Tibial artery (tissue), 4 donors: ENCODE data around the gene ZNF688.

Experiments used
- DNase-seq, 2 donors: peaks; one replicate each; pipeline ENCODE4 v3.0.0-alpha.2; 2019
- H3K27ac ChIP-seq, 2 donors: fragments of 200-600 bp; sonication (generic) in 1 of 2; 1 replicate in 1 of 2; 2 replicates in 1 of 2; pipeline ENCODE4 v1.5.1; 2018 to 2019; ENCODE audit warnings: mild to moderate bottlenecking in 1 of 2
- H3K27me3 ChIP-seq, 2 donors: fragments of 200-600 bp; sonication (generic) in 1 of 2; one replicate each; pipeline versions ENCODE4 v1.5.1 to v1.6.0; 2016 to 2019
- H3K36me3 ChIP-seq, 3 donors: fragments of 200-600 bp; sonication (generic) in 2 of 3; one replicate each; pipeline ENCODE4 v1.5.1; 2016 to 2019; ENCODE audit warnings: mild to moderate bottlenecking in 2 of 3
- H3K4me1 ChIP-seq, 4 donors: fragments of 200-600 bp; sonication (generic) in 2 of 4; 1 replicate in 3 of 4; 2 replicates in 1 of 4; pipeline ENCODE4 v1.5.1; 2016 to 2019
- H3K4me3 ChIP-seq, 2 donors: fragments of 200-600 bp; sonication (generic) in 1 of 2; 1 replicate in 1 of 2; 2 replicates in 1 of 2; pipeline ENCODE4 v1.5.1; 2018 to 2019; ENCODE audit warnings: mild to moderate bottlenecking in 2 of 2
- H3K9me3 ChIP-seq, 3 donors: fragments of 200-600 bp; sonication (generic) in 1 of 3; one replicate each; pipeline ENCODE4 v1.5.1; 2016 to 2019
- intact Hi-C: fragments of 100-400 bp; cut with DNase I; formaldehyde crosslinking; loops from one replicate; pipeline ENCODE4 v1.15.0; 2023; ENCODE audit warnings: low total_unique reads
- TF ChIP-seq, protein P1 (sequence below), 2 experiments: fragments of 200-600 bp in 1 of 2; fragments of 450-650 bp in 1 of 2; IDR thresholded peaks; one replicate each; pipeline ENCODE4 v1.5.1; 2017 to 2019; ENCODE audit warnings: antibody characterized with exemption in 2 of 2, mild to moderate bottlenecking in 1 of 2, moderate library complexity in 1 of 2

Gene ZNF688

DNA sequence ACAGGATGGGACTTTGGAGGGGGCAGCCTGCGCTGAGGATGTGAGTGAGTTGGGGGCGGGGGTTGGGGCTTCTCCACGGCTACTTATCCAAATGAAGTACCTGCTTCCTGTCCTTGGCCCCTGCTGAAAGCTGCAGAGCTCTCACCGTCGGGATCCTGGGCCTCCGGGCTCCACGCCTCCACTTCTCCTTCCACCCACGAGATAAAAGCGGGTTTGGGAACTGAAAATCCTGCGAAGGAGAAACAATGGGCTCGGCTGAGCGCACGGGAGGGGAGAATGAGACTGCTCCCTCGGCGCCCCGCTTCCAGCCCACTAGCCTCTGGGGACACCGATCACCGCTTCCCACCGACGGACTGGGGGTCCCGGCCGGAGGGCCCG, 13.5 kb upstream of the ZNF688 start:
- TF ChIP-seq, protein P1, sequence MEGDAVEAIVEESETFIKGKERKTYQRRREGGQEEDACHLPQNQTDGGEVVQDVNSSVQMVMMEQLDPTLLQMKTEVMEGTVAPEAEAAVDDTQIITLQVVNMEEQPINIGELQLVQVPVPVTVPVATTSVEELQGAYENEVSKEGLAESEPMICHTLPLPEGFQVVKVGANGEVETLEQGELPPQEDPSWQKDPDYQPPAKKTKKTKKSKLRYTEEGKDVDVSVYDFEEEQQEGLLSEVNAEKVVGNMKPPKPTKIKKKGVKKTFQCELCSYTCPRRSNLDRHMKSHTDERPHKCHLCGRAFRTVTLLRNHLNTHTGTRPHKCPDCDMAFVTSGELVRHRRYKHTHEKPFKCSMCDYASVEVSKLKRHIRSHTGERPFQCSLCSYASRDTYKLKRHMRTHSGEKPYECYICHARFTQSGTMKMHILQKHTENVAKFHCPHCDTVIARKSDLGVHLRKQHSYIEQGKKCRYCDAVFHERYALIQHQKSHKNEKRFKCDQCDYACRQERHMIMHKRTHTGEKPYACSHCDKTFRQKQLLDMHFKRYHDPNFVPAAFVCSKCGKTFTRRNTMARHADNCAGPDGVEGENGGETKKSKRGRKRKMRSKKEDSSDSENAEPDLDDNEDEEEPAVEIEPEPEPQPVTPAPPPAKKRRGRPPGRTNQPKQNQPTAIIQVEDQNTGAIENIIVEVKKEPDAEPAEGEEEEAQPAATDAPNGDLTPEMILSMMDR (IDR thresholded peaks at IDR 0.05) = no peak
- Histone ChIP-seq H3K27me3 (no peaks in the 10 kb centered on the region), H3K4me3 (peak overlapping the region; percentile 76 to 77), H3K27ac (peak overlapping the region; percentile 86 to 96), H3K4me1 (peaks cover 0 to 39% (median 24%) of the 10 kb centered on the region in 4 donors), H3K9me3 (no peaks in the 10 kb centered on the region), H3K36me3 (peaks cover 18 to 35% (median 25%) of the 10 kb centered on the region in 3 donors)
- no peak for DNase-seq
- intact Hi-C loops = no loop called here

DNA sequence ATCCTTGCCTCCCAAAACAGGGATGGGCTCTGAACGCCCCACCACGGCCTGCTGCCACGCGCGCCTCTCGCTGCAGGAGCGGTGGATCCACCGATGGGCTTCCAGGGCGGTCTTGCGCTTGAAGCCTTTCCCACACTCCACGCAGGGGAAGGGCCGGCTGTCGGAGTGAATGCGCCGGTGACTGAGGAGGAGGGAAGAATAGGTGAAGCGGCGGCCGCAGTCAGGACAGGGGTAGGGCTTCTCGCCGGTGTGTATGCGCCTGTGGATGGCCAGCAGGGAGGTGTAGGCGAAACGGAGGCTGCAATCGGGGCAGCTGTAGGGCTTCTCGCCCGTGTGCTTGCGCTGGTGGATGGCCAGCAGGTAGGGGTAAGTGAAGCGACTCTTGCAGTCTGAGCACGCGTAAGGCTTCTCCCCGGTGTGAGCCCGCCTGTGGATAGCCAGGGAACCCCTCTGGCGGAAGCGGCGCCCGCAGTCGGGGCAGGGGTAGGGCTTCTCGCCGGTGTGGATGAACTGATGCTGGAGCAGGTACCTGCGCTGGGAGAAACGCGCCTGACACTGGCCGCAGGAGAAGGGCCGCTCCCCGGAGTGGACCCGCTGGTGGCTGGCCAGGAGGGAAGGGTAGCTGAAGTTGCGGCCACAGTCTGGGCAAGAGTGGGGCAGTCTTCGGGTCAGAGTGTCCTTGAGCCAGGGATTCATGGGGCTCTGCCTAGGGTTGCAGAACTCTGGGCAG, 11.3 kb upstream of the ZNF688 start:
- Histone ChIP-seq H3K4me3 (no peak overlapping the region), H3K9me3 (no peaks in the 10 kb centered on the region), H3K4me1 (peaks cover 0 to 39% (median 24%) of the 10 kb centered on the region in 4 donors), H3K27ac (no peak overlapping the region), H3K36me3 (peaks cover 18 to 47% (median 32%) of the 10 kb centered on the region in 3 donors), H3K27me3 (no peaks in the 10 kb centered on the region)
- intact Hi-C loops = no loop called here
- DNase-seq = no peak
- TF ChIP-seq, protein P1 (IDR thresholded peaks at IDR 0.05) = no peak

DNA sequence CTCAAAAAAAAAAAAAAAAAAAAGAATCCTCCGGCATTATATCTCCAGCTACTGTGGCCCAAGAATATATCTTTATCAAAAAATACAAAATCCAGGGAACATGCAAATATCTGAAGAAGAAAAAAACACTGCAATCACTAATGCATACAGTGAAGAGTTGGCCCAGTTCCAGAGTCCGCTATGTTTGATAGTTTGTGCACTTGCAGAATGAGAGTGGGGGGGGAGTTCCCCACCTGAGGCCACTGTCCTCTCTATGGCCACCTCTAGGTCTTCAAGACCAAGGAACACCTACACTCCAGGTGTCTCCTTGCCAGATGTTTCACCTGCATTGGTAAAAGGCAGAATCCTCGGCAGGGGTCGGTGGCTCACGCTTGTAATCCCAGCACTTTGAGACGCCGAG, 9.9 kb upstream of the ZNF688 start:
- H3K27ac ChIP-seq = no peak overlapping the region
- DNase-seq = no peak
- no peaks in the 10 kb centered on the region for H3K27me3 ChIP-seq
- intact Hi-C loops = no loop called here
- no peak overlapping the region for H3K4me3 ChIP-seq
- H3K4me1 ChIP-seq = peaks cover 0 to 39% (median 24%) of the 10 kb centered on the region in 4 donors
- peaks cover 18 to 52% (median 32%) of the 10 kb centered on the region in 3 donors for H3K36me3 ChIP-seq
- TF ChIP-seq, protein P1 (IDR thresholded peaks at IDR 0.05) = no peak
- H3K9me3 ChIP-seq = no peaks in the 10 kb centered on the region

DNA sequence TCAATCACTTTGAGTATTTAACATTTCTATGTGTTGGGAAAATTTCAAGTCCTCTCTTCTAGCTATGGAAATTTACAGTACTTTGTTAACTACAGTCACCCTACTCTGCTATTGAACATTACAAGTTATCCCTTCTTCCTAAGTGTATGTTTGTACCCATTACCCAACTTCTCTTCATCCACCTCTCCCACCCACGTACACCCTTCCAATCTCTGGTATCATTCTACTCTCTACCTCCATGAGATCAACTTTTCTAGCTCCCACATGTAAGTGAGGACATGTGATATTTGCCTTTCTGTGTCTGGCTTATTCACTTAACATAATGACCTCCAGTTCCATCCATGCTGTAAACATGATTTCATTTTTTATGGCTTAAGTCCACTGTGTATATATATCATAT, 3.2 kb upstream of the ZNF688 start:
- Histone ChIP-seq H3K4me3 (no peak overlapping the region), H3K9me3 (no peaks in the 10 kb centered on the region), H3K27me3 (no peaks in the 10 kb centered on the region), H3K27ac (no peak overlapping the region), H3K4me1 (peaks cover 0 to 24% (median 22%) of the 10 kb centered on the region in 4 donors), H3K36me3 (peaks cover 0 to 13% (median 5%) of the 10 kb centered on the region in 3 donors)
- intact Hi-C loops = loop anchor here (10.0 kb wide), 1 partner anchor 60 kb away; no protein-coding TSS in a partner anchor
- TF ChIP-seq, protein P1 (IDR thresholded peaks at IDR 0.05) = no peak
- no peak for DNase-seq

DNA sequence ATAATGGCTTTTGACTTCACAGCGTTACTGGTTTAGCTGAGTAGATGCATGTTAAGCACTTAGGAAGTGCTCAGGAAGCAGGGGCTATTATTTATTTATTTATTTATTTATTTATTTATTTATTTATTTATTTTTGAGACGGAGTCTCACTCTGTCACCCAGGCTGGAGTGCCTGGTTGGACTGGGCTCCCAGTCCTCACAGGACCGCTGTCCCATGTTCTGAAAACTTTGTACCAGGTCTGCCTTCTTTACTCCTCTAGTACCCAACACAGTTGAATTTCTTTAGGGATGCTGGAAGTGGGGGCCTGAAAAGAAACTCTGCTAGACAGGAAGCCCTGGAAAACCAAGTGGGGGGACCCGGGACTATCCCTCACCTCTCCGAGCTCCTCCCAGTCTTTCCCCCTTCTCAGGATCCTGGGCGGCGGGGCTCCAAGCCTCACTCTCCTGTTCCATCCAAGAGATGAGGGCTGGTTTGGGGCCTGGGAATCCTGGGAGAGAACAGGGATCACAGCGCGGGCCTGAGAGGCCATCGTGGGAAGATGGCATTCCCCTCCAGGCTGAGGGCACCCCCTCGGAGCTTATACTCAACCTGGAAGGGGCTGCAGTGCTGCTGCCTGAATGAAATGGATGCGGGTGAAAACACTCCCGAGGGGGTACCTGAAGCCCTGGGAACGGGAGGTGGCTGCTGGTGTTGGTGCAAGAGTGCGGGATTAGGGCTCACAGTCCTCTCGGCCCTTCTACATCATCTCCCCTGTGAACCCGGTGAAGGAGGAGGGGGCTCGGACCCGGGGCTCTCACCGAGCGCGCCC, 674 bp downstream of the ZNF688 start:
- Histone ChIP-seq H3K4me3 (peak overlapping the region; percentile 82 to 95), H3K4me1 (peaks cover 0 to 24% (median 22%) of the 10 kb centered on the region in 4 donors), H3K27me3 (no peaks in the 10 kb centered on the region), H3K27ac (peak overlapping the region; percentile 97 to 98), H3K9me3 (no peaks in the 10 kb centered on the region), H3K36me3 (no peaks in the 10 kb centered on the region)
- TF ChIP-seq, protein P1 (IDR thresholded peaks at IDR 0.05) = no peak
- DNase-seq = peak; percentile 31 to 76
- intact Hi-C loops = loop anchor here (10.0 kb wide), 1 partner anchor 64 kb away; no protein-coding TSS in a partner anchor
